Prostate gland (tissue), 2 donors: Measurements from ENCODE around the gene CUX1. TPM values are rescaled to one million over a fixed set of nuclear protein-coding genes. Genes with fewer than 3 reads are reported as not detected.

Experiments
- DNase-seq: peaks from one replicate; pipeline ENCODE4 v3.0.0-alpha.2; 2019; ENCODE audit warnings: low spot score
- H3K27ac ChIP-seq, 2 donors: fragments of 200-600 bp; sonication (generic); 2 replicates each; pipeline ENCODE4 v1.5.1; 2017 to 2019
- H3K27me3 ChIP-seq: fragments of 200-600 bp; sonication (generic); replicated peaks from 2 replicates; pipeline ENCODE4 v1.5.1; 2019; ENCODE audit not compliant: insufficient read depth
- H3K36me3 ChIP-seq, 2 donors: fragments of 200-600 bp; sonication (generic); 1 replicate in 1 of 2; 2 replicates in 1 of 2; pipeline versions ENCODE4 v1.5.1 to v1.8.1; 2017 to 2019
- H3K4me1 ChIP-seq: fragments of 200-600 bp; sonication (generic); replicated peaks from 2 replicates; pipeline ENCODE4 v1.5.1; 2019
- H3K4me3 ChIP-seq, 2 donors: fragments of 200-600 bp; sonication (generic); 2 replicates each; pipeline ENCODE4 v1.5.1; 2017 to 2019
- H3K9me3 ChIP-seq: fragments of 200-600 bp; sonication (generic); 2 replicates; pipeline ENCODE4 v1.5.1; 2017
- POLR2A ChIP-seq: fragments of 450-650 bp; IDR thresholded peaks from one replicate; pipeline ENCODE4 v1.6.1; 2016; ENCODE audit warnings: antibody characterized with exemption, mild to moderate bottlenecking
- POLR2AphosphoS5 ChIP-seq: sonication (generic); formaldehyde crosslinking; IDR thresholded peaks from one replicate; pipeline ENCODE4 v1.6.1; 2017; ENCODE audit warnings: antibody characterized with exemption
- WGBS: methylation state at CpG from one replicate; pipeline ENCODE4 v1.1.5; 2018; 5-methylcytosine and 5-hydroxymethylcytosine counted together
- intact Hi-C: fragments of 100-400 bp; cut with DNase I; formaldehyde crosslinking; loops from one replicate; pipeline ENCODE4 v1.14.2; 2022
- total RNA-seq, 2 donors: library from RNA; depleted of rRNA; stranded (reverse); fragments of >200 nt; gene quantifications; one replicate each; pipeline ENCODE4 v1.1.0, GENCODE V29; 2016
- TF ChIP-seq, protein P1 (sequence below), 4 experiments: fragments of 200-600 bp in 2 of 4; fragments of 450-650 bp in 2 of 4; sonication (generic) in 2 of 4; IDR thresholded peaks; 1 replicate in 3 of 4; 2 replicates in 1 of 4; pipeline ENCODE4 v1.5.1; 2016 to 2019; ENCODE audit warnings: antibody characterized with exemption in 4 of 4, mild to moderate bottlenecking in 2 of 4, moderate library complexity in 2 of 4

CUX1 gene
- total RNA-seq, 2 donors from 2014 or later = 96.3 to 99.2 TPM

DNA sequence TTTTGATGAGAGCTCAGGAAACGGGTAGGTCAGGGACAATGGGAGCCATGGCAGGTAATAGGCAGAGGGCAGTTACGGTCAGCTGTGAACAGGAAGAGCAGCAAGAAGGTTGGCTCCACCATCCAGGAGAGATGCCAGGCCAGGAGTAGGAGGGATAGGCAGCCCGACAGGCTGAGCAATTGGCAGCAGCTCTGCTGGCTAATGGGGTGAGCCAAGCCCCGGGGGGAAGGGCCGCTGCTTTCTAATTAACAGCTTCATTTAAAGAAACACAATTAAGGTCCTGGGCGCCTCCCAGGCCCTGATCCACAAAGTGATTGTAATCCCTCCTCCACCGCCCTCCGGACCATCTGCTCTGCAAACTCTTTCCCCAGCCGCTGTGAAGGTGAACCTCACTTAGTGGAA is 493.0 kb downstream of the CUX1 start:
- intact Hi-C loops = no loop called here
- H3K4me1 ChIP-seq = peaks cover 6% of the 10 kb centered on the region
- H3K27ac ChIP-seq = no peak overlapping the region
- no peak for TF ChIP-seq POLR2A
- TF ChIP-seq, protein P1, sequence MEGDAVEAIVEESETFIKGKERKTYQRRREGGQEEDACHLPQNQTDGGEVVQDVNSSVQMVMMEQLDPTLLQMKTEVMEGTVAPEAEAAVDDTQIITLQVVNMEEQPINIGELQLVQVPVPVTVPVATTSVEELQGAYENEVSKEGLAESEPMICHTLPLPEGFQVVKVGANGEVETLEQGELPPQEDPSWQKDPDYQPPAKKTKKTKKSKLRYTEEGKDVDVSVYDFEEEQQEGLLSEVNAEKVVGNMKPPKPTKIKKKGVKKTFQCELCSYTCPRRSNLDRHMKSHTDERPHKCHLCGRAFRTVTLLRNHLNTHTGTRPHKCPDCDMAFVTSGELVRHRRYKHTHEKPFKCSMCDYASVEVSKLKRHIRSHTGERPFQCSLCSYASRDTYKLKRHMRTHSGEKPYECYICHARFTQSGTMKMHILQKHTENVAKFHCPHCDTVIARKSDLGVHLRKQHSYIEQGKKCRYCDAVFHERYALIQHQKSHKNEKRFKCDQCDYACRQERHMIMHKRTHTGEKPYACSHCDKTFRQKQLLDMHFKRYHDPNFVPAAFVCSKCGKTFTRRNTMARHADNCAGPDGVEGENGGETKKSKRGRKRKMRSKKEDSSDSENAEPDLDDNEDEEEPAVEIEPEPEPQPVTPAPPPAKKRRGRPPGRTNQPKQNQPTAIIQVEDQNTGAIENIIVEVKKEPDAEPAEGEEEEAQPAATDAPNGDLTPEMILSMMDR (IDR thresholded peaks at IDR 0.05) = no peak
- no peak for TF ChIP-seq POLR2AphosphoS5
- H3K36me3 ChIP-seq = no peaks in the 10 kb centered on the region
- no peak overlapping the region for H3K4me3 ChIP-seq
- no peaks in the 10 kb centered on the region for H3K27me3 ChIP-seq
- DNase-seq = no peak
- 74% methylated on average over 8 of the region's 9 CpGs for WGBS
- H3K9me3 ChIP-seq = no peaks in the 10 kb centered on the region

DNA sequence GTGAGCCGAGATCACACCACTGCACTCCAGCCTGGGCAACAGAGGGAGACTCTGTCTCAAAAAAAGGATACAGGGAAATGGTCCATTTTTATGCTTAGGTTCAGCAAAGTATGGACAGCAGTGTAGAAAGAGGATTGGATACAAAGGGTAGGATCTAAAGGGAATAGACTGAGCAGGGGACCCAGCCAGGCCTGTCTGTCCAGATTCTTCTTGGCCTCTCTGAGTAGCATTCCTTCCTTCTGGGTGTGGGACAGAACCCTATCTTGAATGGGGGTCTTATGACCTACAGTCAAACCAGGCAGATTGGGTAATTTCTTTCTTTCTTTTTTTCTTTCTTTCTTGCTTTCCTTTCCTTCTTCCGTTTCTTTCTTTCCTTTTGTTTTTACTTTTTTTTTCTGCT is 494.9 kb downstream of the CUX1 start:
- H3K4me3 ChIP-seq = no peak overlapping the region
- H3K4me1 ChIP-seq = peaks cover 2% of the 10 kb centered on the region
- 75% methylated on average over 2 of the region's 2 CpGs for WGBS
- no peaks in the 10 kb centered on the region for H3K36me3 ChIP-seq
- no peak for DNase-seq
- H3K27ac ChIP-seq = no peak overlapping the region
- intact Hi-C loops = no loop called here
- H3K9me3 ChIP-seq = no peaks in the 10 kb centered on the region
- TF ChIP-seq, protein P1 (IDR thresholded peaks at IDR 0.05) = no peak
- no peak for TF ChIP-seq POLR2AphosphoS5
- no peak for TF ChIP-seq POLR2A
- no peaks in the 10 kb centered on the region for H3K27me3 ChIP-seq

DNA sequence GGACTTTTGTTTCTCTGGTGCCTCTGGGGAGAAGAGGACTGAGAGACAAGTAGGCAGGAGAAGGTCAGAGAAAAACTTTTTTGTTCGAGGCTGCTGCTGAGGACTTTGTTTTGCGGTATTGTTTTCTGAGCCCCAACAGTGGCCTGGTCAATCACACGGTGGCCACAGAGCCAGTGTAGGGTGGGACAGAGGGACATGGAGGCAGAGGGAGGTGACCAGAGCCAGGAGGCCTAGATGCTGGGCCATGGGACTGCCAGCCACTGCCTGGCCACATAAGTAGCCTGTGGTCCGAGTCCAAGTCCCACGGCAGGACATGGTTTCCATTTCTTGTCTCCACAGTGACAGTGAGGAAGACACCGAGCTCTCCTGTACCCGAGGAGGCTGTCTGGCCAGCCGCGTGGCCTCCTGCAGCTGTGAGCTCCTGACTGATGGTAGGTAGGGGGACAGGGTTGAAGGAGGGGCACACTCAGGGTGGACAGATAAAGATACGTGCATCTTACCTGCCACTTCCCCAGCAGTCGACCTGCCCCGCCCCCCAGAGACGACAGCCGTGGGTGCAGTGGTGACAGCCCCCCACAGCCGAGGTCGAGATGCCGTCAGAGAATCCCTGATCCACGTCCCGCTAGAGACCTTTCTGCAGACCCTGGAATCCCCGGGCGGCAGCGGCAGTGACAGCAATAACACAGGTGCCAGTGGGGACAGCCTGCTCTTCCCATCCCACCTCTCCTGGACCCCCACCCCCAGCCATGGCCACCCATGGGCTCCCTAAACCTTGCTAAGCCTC is 496.8 kb downstream of the CUX1 start:
- no peak for DNase-seq
- Histone ChIP-seq H3K4me1 (no peaks in the 10 kb centered on the region), H3K9me3 (no peaks in the 10 kb centered on the region), H3K27ac (no peak overlapping the region), H3K36me3 (no peaks in the 10 kb centered on the region), H3K4me3 (no peak overlapping the region), H3K27me3 (no peaks in the 10 kb centered on the region)
- intact Hi-C loops = no loop called here
- 86% methylated on average over 17 of the region's 22 CpGs for WGBS
- TF ChIP-seq POLR2A = no peak
- TF ChIP-seq, protein P1 (IDR thresholded peaks at IDR 0.05) = no peak
- no peak for TF ChIP-seq POLR2AphosphoS5

DNA sequence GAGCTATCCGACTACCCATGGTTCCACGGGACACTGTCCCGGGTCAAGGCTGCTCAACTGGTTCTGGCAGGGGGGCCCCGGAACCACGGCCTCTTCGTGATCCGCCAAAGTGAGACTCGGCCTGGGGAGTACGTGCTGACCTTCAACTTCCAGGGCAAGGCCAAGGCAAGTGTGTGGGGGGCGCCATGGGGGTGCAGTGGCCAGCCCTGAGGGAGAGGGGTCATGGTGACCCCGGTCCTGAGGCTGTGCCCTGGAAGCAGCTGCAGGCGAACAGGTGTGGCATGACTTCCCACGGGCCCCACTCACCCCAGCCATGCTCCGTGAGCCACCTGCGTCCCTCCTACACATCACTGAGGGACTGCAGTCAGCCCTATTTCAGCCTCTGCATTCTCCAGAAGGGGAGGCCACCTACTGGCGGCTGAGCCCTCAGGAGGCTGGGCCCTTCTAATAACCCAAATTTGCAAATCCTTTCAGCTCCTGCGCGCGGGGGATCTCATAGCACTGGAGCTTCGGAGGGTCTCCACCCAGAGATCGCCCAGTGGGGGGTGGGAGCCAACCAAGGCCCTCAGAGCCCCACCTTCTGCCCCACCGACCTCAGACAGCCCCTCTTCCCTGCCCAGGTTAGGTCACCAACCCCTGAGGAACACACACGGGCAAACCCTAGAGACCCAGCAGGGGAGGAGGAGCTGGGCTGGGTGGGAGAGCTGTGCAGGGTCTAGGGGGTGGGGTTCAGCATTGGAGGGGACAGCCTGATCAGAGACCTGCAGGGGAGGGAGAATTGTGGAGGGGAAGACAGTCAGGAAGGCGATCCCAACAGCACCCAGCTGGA is 500.0 kb downstream of the CUX1 start:
- intact Hi-C loops = no loop called here
- Histone ChIP-seq H3K9me3 (no peaks in the 10 kb centered on the region), H3K4me1 (no peaks in the 10 kb centered on the region), H3K27me3 (no peaks in the 10 kb centered on the region), H3K4me3 (no peak overlapping the region), H3K27ac (no peak overlapping the region), H3K36me3 (no peaks in the 10 kb centered on the region)
- WGBS = 84% methylated on average over 23 of the region's 24 CpGs
- no peak for DNase-seq
- no peak for TF ChIP-seq POLR2A
- TF ChIP-seq, protein P1 (IDR thresholded peaks at IDR 0.05) = no peak
- TF ChIP-seq POLR2AphosphoS5 = no peak
